Stimulated activated CD8-positive, alpha-beta memory T cell treated with anti-CD3 and anti-CD28 coated beads, Interleukin-7, amount 100 ng/mL, for 24 hours (primary cell): Measurements from ENCODE around the gene TMEM242.
"Not testable (repeated sequence)": the region's sequence is repeated elsewhere in the genome, so short reads cannot be mapped to it uniquely, and the experiment has no call there.

Experiments used
- DNase-seq: peaks from one replicate; pipeline ENCODE4 v3.0.0-alpha.2; 2020; ENCODE audit warnings: low read depth

TMEM242 gene

GRCh38 chr6:157323255-157323965, at the start of gene TMEM242:
TMEM242 (minus strand) TSS chr6:157323519; CDS start chr6:157323499, 20 bp downstream.
- peak; percentile 81 for DNase-seq

DNA sequence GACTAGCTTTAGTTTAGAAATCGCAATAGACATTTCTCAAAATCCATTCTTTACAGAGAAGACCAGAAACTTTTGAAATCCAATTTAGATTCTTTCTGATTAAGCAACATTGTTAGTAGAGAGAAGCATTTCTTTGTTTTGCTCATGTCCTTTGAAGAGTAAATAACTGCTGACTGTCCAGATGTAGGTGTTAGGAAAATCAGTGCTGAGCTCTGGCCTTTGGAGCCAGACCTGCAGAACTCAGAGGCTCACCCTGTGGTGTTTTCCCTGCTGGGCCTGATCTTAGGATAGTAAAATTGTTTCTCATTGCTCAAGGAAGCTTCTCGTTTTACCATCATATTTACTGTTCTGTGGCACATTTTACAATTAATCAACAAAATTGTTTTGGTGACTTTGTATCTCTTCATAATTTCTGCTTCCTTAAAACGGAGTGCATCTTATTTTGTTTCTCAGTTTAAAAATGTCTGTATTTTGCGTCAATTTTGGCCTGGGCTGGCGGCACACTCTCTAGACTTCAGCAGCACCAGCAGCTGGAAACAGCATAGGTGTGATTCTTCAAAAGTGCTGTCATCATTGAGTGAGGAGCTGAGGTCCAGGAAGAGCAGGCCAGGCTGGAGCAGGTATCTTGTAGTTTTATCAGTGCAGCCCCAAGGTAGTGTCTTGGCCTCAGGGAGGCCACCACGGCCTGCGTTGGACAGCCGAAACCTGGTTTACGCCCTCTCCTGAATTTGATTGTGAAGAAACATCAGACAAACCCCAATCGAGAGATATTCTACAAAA, 49.4 kb upstream of the TMEM242 start:
- DNase-seq: no peak

GRCh38 chr6:157370755-157371154, 47.4 kb upstream of the TMEM242 start:
- DNase-seq: no peak

DNA sequence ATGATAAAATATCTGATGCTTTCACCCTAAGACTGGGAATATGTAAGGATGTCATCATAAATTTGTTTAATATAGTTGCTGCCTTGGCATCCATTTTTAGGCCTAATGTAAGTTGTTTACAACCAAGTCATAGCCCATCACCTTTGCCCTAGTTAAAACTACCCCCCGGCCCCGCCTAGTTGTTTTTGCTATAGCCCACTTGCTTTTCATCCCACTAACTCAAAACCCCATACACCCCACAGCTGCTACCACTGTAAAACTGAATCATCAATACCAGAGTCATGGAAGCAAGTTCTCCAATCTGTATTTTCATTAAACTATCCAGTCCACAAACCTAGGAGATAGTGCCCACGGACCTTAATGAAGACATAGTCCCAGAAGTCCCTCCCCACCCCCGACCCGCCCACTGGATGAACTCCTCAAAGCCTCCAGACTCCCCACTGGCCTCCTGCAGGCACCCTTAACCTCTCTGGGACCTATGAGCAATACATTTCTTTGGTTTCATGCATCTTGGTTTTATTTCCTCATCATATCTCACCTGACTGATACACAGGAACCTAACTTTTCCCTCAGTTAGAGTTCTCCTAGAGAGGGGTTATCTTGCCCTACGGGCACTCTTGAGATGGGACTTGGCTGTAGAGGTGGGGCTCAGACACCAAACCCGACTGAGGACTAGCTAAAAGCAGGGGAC, 45.2 kb upstream of the TMEM242 start:
- DNase-seq: no peak

DNA sequence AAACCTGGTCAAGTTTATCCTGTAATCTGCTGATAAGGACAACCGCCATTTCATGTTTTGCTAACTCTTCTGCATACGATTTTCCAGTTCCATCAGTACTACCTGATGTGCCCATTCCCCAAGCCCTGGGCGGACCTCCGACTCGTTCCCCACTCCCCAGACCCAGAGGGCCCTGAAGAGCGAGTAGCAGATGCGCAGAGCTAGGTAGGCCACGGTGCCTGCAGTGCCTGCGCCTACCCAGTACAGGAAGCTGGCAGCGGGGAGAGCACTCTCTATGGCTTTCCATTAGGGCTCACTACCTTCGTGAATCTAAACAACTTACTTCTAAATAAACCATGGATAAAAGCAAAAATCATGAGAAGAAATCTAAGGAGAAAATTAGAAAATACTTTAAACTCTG, 43.3 kb upstream of the TMEM242 start:
- no peak for DNase-seq

DNA sequence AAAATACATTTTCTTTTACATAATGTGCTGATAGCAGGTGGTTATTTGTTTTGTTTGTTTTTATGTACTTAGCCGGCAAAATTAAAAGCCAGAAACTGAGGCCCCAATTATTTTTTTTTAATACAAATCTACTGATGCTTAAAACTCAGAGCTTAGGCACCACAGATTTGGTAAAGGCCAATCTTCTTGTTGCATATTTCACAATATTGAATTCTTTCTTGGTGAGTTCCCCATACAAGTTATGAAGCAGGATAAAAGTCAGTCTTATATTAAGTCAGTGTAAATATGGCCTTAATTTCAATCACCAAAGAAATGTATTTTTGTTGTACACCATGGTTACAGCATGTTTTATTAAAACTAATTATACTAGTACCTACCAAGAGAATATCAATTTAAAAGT, 41.4 kb upstream of the TMEM242 start:
- no peak for DNase-seq

GRCh38 chr6:157361886-157362285, 38.6 kb upstream of the TMEM242 start:
- no peak for DNase-seq

GRCh38 chr6:157358287-157358686, 35.0 kb upstream of the TMEM242 start:
- DNase-seq: no peak

GRCh38 chr6:157346373-157346772, 23.1 kb upstream of the TMEM242 start:
- DNase-seq: no peak

DNA sequence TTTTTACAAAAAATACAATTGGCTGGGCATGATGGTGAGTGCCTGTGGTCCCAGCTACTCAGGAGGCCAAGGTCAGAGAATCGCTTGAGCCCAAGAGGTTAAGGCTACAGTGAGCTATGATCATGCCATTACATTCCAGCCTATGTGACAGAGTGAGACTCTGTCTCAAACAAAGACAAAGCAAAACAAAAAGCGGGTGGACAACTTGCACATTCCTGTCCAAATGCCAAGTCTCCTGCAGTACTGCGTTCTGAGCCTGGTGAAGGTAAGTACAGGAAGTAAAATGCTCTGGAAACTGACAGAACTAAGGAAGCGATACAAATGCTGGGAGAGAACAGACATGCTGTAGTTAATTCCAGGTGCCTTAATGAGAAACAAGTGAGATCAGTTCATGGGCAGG, 20.4 kb upstream of the TMEM242 start:
- no peak for DNase-seq

GRCh38 chr6:157339432-157339831, 16.1 kb upstream of the TMEM242 start:
- no peak for DNase-seq

DNA sequence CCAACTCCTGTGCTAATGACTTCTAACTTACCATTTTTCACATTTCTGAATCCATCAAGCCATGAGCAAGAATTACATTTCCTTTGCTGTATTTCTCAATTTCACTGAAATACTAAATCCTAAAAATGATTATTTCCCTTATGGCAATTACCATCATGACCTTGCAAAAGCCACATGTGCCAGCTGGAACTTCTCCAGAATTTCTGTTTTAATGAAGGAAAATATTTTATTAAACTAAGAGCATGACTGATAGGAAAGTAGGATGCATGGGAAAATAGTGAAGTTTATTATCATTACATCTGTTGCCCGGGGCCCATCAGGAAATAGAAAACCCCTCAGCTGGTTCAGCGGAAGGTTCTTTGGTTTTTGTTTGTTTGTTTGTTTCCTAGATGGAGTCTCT, 14.4 kb upstream of the TMEM242 start:
- DNase-seq: no peak

- not testable (repeated sequence) for DNase-seq
Measured at GRCh38 chr6:157337276-157337675, 14.0 kb upstream of the TMEM242 start.

DNA sequence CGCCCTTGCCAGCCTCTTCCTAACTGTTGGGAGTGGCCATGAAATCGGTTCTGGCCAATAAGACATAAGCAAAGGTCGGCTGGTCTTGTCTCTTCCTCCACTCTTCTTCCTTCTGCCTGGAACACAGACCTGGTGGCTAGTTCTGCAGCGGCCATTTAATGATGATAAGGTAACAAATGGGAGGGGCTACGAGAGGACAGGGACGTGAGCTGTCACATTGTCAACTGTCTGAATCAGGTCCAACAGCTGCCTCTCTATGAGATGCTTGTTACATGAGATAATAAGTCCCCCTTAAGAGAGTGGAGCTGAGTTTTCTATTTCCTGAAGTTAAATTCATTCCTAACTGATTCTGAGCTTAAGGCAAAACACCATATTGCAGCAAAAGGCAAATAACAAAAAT, 12.5 kb upstream of the TMEM242 start:
- DNase-seq: no peak

DNA sequence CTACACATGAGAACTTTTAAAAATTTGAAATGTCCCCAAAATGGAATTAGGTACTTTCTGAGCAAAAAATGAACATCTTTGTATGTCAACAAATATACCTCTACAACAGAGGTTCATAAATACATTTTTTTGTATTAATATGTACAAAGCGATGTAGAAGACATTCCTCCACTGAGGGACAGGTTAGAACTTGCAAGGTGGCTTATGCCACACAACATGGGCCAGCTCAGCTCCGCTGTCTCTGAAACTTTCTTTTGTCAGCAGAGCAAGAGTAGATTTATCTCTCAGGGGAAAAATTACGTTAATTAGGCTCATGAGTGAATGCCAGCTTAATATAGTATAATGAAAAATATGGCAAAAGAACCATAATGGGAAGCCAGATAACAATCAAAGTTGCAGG, 10.6 kb upstream of the TMEM242 start:
- DNase-seq: no peak

DNA sequence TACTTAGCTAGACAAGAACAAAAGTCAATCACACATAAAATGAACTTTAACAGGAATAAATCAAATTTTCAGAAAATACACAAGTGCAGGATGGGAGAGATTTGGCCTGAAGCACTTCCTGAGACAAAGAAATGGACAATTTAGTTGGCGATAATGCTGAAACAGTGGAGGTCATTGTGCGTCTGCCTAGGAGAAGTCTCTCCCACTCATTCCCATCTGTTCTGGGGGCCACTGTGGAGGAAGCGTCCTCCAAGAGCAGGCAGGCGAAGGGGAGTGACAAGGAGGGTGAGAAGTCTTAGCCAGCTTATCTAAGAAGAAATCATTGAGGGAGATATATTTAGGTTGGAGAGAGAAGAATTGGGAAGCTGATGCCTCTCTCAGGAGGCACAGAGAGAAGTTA, 10.2 kb upstream of the TMEM242 start:
- DNase-seq: no peak

GRCh38 chr6:157332813-157333212, 9.5 kb upstream of the TMEM242 start:
- DNase-seq: no peak

DNA sequence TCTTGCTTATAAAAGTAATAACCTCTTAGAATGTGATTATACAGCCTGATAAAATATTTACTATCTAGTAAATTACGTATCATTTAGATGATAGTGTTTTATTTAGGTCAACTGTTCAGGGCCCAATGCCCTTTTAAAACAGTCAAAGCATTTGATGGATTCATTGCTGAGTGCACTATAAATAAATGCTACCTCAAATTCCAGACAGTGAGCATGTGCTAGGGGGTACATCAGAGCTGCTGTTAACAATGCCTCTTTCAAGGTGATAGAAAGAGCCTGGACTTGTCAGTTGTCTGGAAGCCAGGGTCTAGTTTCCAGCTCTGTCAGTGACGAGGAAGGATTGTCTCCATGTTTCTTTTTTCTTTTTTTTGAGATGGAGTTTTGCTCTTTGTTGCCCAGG, 7.5 kb upstream of the TMEM242 start:
- no peak for DNase-seq

DNA sequence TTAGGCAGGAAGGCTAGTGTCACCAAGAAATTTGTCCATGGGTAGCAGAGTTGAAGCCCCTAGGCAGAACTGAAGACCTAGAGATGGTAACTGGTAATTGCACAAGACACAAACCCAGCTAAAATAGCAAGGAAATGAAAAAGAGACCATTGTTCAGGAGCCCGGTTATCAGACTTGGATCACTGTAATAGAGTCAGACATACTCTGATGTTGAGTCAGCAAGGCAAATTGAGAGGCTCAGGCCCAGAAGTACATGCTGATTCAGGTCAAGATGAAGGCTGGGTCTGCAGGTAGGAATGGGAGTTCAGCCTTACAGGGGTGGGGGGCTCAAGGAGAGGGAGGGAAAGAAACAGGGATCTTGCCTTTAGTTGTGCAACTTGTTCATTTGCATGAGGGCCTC, 6.5 kb upstream of the TMEM242 start:
- DNase-seq: no peak

DNA sequence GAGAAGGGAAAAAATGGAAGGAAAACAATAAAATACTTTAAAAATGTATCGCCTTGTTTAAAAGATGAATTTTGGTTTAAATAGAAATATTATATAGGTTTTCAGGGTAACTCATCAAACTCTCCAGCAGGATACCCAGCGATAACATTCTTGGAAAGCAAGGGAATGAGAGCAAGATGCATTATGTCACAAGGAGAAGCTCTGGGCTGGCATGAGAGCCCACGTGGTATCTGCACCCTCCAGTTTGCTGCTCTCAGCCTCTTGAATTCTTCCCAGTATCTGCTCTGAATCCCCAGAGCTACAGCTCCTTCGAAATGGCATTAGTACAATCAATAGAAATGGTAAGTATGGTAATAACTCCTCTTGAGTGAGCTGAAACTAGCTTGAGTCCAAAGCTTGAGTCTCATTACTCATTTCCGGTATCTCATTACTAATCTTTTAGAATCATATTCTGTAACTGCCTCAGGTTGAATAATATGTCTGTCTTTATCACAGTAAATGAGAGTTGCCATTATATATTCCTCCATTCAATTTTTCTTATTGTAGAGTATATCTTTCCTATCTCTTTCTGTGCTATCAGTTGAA, 4.9 kb upstream of the TMEM242 start:
- DNase-seq: no peak

GRCh38 chr6:157326979-157327378, 3.7 kb upstream of the TMEM242 start:
- DNase-seq: no peak

GRCh38 chr6:157325069-157325805, 1.9 kb upstream of the TMEM242 start:
- no peak for DNase-seq
